Measurements from ENCODE around the gene FLT4. TPM values are rescaled to one million over a fixed set of nuclear protein-coding genes. Genes with fewer than 3 reads are reported as not detected.
A peak's percentile ranks its signal among the peaks of the same experiment; 100 is the strongest.
"Not testable (repeated sequence)": the region's sequence is repeated elsewhere in the genome, so short reads cannot be mapped to it uniquely, and the experiment has no call there.

FLT4 gene
- total and polyA plus RNA-seq, 4 donors: 3.9 to 10.1 (median 8.0) TPM

DNA sequence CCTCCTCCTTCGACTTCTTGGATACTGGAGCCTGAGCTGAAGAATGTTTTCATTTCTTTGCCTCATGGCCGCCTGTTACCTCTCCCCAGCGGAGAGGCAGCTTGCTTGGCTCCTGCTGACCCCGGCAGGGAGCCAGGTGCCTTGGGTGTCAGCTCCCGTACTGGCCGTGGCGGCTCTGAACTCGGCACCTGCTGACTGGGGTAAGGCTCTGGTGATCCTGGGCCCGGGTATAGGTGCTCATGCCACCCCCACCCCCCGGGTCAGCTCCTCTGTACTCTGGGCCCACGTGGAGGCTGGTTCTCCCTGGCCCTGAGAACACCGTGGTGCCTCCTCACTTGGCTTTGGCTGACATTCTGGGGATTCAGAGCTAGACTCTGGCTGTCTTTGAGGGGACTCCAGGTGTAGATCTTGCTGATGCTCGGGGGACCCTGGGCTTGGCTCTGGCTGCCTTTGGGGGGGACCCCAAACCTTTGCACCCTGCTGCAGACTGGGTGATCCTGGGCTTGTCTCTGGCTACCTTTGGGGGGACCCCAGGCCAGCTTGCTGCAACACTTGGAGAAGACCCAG lies 22.6 kb upstream of the FLT4 start:
- Histone ChIP-seq H3K27me3 (ENCODE audit: control insufficient read depth, insufficient read depth, low read length) (peaks cover 11% of the 10 kb centered on the region), H3K4me1 (ENCODE audit: control insufficient read depth, insufficient read depth, low read length) (peaks cover 22% of the 10 kb centered on the region)
- not testable (repeated sequence) for H3K36me3 ChIP-seq (ENCODE audit: control insufficient read depth, insufficient read depth, low read length); H3K4me3 ChIP-seq (ENCODE audit: low read depth, low read length); H3K9me3 ChIP-seq (ENCODE audit: control insufficient read depth, insufficient read depth, low read length); H3K27ac ChIP-seq (ENCODE audit: low read depth, low read length); DNase-seq (ENCODE audit: low read depth in 4 of 6, low spot score in 6 of 6)
- WGBS (ENCODE audit: insufficient coverage): 88% methylated on average over 8 of the region's 13 CpGs

DNA sequence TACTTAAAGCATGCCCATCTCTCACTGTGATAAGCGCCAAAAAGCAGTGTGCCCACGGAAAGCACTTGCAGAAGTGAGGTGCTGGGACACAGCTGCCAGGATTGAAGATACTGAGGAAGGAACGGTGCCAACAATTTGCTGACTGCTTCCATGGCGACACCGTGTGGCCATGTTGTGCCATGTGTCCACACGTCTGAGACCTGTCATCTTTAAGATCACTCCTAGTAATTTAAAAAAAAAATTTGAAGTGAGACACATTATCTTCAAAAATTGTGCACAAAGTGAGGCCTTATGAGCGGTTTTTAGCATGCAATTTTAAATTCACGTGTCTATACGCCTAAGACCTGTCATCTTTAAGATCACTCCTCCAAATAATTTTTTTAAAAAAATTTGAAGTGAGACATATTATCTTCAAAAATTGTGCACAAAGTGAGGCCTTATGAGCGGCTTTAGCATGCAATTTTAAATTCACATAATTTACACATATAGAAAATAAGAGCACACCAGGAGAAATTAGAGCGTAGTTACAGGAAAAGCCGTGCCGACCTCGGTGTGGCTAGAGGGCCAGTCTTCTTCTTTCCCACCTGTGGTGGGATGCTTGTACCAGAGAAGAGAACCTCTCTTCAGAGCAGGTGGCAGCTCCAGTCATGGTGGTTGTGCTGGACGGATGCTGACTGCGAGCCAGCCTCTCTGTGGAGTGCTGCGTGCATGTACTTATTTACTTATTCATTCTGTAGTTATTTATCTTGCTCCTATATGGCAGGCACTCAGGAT lies 21.4 kb upstream of the FLT4 start:
- Histone ChIP-seq H3K4me3 (ENCODE audit: low read depth, low read length) (no peak overlapping the region), H3K9me3 (ENCODE audit: control insufficient read depth, insufficient read depth, low read length) (peaks cover 2% of the 10 kb centered on the region), H3K4me1 (ENCODE audit: control insufficient read depth, insufficient read depth, low read length) (peaks cover 22% of the 10 kb centered on the region), H3K36me3 (ENCODE audit: control insufficient read depth, insufficient read depth, low read length) (no peaks in the 10 kb centered on the region), H3K27me3 (ENCODE audit: control insufficient read depth, insufficient read depth, low read length) (peaks cover 11% of the 10 kb centered on the region), H3K27ac (ENCODE audit: low read depth, low read length) (no peak overlapping the region)
- peak; percentile 26 to 94 (median 64) for DNase-seq (ENCODE audit: low read depth in 4 of 6, low spot score in 6 of 6)
- 56% methylated on average over 8 of the region's 17 CpGs for WGBS (ENCODE audit: insufficient coverage)

DNA sequence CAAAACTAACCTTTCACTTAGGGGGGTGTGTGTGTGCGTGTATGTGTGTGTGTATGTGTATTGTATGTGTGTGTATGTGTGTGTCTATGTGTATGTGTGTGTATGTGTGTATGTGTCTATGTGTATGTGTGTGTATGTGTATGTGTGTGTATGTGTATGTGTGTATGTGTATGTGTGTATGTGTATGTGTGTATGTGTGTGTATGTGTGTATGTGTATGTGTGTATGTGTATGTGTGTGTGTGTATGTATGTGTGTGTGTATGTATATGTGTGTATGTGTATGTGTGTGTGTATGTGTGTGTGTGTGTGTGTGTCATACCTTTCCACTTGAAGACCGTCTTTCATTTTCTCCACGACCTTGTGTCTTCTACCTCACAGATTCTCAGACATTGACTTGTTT lies 20.8 kb upstream of the FLT4 start:
- WGBS (ENCODE audit: insufficient coverage): 100% methylated on average over 1 of the region's 3 CpGs
- H3K9me3 ChIP-seq (ENCODE audit: control insufficient read depth, insufficient read depth, low read length): peaks cover 2% of the 10 kb centered on the region
- DNase-seq (ENCODE audit: low read depth in 4 of 6, low spot score in 6 of 6): no peak
- no peaks in the 10 kb centered on the region for H3K36me3 ChIP-seq (ENCODE audit: control insufficient read depth, insufficient read depth, low read length)
- H3K4me1 ChIP-seq (ENCODE audit: control insufficient read depth, insufficient read depth, low read length): peaks cover 22% of the 10 kb centered on the region
- H3K27me3 ChIP-seq (ENCODE audit: control insufficient read depth, insufficient read depth, low read length): peaks cover 11% of the 10 kb centered on the region
- no peak overlapping the region for H3K27ac ChIP-seq (ENCODE audit: low read depth, low read length)
- no peak overlapping the region for H3K4me3 ChIP-seq (ENCODE audit: low read depth, low read length)

DNA sequence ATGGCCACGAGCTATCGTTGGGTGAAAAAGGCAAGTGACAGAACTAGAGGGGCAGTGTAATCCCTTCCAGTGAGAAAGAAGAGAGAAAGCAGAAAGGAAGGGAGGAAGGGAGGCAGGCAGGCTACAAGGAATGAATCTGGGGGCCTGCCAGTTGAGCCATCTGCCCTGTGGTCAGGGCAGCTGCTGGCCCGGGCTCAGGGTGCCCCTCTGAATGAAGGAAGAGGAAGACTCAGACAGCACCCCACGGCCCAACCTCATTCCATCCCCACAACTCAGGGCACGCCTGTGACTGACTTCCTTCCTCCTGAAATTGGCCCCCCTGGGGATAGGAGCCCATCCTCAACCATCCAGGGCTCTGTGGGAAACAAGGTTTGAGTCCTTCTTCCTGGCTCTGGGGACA lies 20.3 kb upstream of the FLT4 start:
- H3K9me3 ChIP-seq (ENCODE audit: control insufficient read depth, insufficient read depth, low read length): peaks cover 2% of the 10 kb centered on the region
- H3K27ac ChIP-seq (ENCODE audit: low read depth, low read length): no peak overlapping the region
- no peak for DNase-seq (ENCODE audit: low read depth in 4 of 6, low spot score in 6 of 6)
- H3K4me1 ChIP-seq (ENCODE audit: control insufficient read depth, insufficient read depth, low read length): peaks cover 22% of the 10 kb centered on the region
- WGBS (ENCODE audit: insufficient coverage): 63% methylated on average over 5 of the region's 5 CpGs
- no peaks in the 10 kb centered on the region for H3K36me3 ChIP-seq (ENCODE audit: control insufficient read depth, insufficient read depth, low read length)
- peaks cover 8% of the 10 kb centered on the region for H3K27me3 ChIP-seq (ENCODE audit: control insufficient read depth, insufficient read depth, low read length)
- H3K4me3 ChIP-seq (ENCODE audit: low read depth, low read length): no peak overlapping the region

DNA sequence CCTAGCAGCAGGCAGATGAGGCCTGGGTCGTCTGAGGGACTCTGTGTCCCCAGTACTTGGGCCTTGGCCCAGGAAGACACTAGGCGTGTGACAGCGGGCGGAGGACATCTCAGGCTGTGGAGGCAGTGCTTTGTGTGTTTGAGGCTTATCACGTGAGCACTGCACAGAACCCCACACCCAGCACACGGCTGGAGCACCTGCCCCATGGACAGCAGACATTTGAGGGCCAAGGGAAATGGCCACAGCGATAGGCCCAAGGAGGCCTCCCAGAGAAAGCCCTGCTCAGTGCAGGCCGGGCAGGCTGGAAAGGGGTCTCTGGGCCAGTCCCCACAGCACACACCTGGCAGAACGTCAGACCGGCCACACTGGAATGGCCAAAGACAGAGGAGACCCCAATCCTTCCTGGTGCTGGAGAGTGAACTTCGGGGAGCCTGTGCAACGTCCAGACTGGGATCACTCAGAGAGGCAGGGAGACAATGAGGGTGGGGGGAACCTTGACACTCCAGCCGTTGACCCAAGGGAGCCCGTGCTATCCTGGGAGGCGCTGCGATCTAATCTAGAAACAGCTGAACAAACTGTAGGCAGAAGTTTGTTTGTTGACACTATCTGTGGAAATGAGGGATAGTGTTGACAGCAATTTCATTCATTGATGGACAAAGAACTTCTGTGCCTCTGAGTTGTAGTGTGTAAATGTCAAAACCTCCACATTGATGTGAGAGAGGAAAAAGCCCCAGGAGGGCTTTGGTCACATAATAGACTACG lies 19.6 kb upstream of the FLT4 start:
- peaks cover 8% of the 10 kb centered on the region for H3K27me3 ChIP-seq (ENCODE audit: control insufficient read depth, insufficient read depth, low read length)
- no peak overlapping the region for H3K4me3 ChIP-seq (ENCODE audit: low read depth, low read length)
- no peaks in the 10 kb centered on the region for H3K36me3 ChIP-seq (ENCODE audit: control insufficient read depth, insufficient read depth, low read length)
- peaks cover 2% of the 10 kb centered on the region for H3K9me3 ChIP-seq (ENCODE audit: control insufficient read depth, insufficient read depth, low read length)
- no peak for DNase-seq (ENCODE audit: low read depth in 4 of 6, low spot score in 6 of 6)
- no peak overlapping the region for H3K27ac ChIP-seq (ENCODE audit: low read depth, low read length)
- peaks cover 19% of the 10 kb centered on the region for H3K4me1 ChIP-seq (ENCODE audit: control insufficient read depth, insufficient read depth, low read length)
- WGBS (ENCODE audit: insufficient coverage): 75% methylated on average over 17 of the region's 17 CpGs

DNA sequence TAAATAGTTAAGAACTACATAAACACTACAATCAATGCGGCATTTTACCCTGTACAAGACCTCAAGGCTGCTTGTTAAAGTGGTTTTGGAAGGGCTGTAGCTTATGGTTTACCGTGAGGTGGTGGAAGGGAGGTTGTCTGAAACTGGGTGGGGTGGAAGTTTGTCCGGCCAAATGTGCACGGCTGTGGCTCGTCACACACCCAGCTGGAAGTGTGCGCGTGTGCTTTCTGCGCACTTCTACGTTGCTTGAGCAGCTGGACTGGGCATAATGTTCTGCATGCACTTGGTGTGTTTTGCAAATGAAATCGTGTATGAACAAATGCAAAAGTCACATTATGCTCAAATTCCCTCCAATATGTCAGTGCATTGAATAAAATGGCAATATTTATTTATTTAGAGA lies 17.4 kb upstream of the FLT4 start:
- 84% methylated on average over 4 of the region's 10 CpGs for WGBS (ENCODE audit: insufficient coverage)
- Histone ChIP-seq H3K9me3 (ENCODE audit: control insufficient read depth, insufficient read depth, low read length) (peaks cover 2% of the 10 kb centered on the region), H3K36me3 (ENCODE audit: control insufficient read depth, insufficient read depth, low read length) (no peaks in the 10 kb centered on the region), H3K4me1 (ENCODE audit: control insufficient read depth, insufficient read depth, low read length) (peaks cover 12% of the 10 kb centered on the region), H3K4me3 (ENCODE audit: low read depth, low read length) (no peak overlapping the region), H3K27ac (ENCODE audit: low read depth, low read length) (no peak overlapping the region), H3K27me3 (ENCODE audit: control insufficient read depth, insufficient read depth, low read length) (no peaks in the 10 kb centered on the region)
- DNase-seq (ENCODE audit: low read depth in 4 of 6, low spot score in 6 of 6): no peak

DNA sequence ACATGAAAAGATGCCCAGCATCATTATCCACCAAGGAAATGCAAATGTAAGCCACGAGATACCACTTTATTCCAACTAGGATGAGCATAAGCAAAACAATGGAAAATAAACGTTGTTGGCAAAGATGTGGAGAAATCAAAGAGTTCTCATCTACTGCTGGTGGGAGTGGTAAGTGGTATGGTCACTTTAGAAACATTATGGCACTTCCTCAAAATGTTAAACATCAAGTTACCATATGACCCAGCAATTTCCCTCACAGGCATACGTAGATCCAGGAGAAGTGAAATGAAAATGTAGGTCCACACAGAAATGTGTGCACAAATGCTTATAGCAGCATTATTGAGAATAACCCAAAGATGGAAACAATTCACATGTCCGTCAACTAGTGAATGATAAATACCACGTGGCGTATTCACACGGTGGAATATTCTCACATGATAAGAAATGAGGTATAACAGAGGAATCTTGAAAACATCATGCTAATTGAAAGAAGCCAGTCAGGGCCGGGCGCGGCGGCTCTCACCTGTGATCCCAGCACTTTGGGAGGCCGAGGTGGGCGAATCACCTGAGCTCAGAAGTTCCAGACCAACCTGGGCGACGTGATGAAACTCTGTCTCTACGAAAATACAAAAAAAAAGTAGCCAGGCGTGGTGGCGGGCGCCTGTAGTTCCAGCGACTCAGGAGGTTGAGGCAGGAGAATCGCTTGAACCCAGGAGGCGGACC lies 16.4 kb upstream of the FLT4 start:
- no peak overlapping the region for H3K4me3 ChIP-seq (ENCODE audit: low read depth, low read length)
- H3K36me3 ChIP-seq (ENCODE audit: control insufficient read depth, insufficient read depth, low read length): no peaks in the 10 kb centered on the region
- no peak for DNase-seq (ENCODE audit: low read depth in 4 of 6, low spot score in 6 of 6)
- 92% methylated on average over 19 of the region's 22 CpGs for WGBS (ENCODE audit: insufficient coverage)
- no peaks in the 10 kb centered on the region for H3K27me3 ChIP-seq (ENCODE audit: control insufficient read depth, insufficient read depth, low read length)
- peaks cover 12% of the 10 kb centered on the region for H3K4me1 ChIP-seq (ENCODE audit: control insufficient read depth, insufficient read depth, low read length)
- H3K27ac ChIP-seq (ENCODE audit: low read depth, low read length): no peak overlapping the region
- peaks cover 2% of the 10 kb centered on the region for H3K9me3 ChIP-seq (ENCODE audit: control insufficient read depth, insufficient read depth, low read length)

DNA sequence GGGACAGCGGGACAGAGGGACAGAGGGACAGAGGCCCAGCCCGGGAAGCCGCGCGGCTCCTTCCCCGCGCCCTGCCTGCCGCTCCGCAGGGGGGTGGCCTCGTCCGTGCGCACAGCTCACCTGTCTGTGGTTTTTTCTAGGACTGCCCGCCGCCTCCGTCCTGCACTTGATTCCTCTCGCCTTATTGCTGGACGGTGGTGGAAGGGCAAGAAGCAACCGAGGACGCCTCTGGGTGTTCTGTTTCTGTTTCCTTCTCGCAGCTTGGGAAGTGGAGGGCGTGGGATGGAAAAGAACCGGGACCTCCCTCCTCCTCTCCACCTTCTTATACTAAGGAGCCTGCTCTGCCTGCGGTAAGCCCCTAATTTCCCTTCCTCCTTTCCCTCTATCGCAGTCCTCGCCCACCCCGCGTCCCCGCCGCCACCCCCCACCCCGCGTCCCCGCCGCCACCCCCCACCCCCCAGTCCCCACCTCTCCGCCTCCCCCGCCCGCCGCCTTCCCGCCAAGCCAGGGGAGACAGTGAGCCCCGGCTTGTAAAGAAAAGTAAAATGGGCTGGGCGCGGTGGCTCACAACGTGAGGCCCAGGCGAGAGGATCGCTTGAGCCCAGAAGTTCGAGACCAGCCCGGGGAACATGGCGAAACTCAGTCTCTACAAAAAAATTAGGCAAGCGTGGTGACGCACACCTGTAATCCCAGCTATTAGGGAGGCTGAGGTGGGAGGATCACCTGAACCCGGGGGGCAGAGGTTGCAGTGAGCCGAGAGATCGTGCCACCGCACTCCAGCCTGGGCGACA lies 9.6 kb upstream of the FLT4 start:
- no peaks in the 10 kb centered on the region for H3K4me1 ChIP-seq (ENCODE audit: control insufficient read depth, insufficient read depth, low read length)
- H3K27me3 ChIP-seq (ENCODE audit: control insufficient read depth, insufficient read depth, low read length): peaks cover 16% of the 10 kb centered on the region
- WGBS (ENCODE audit: insufficient coverage): 30% methylated on average over 28 of the region's 54 CpGs
- H3K9me3 ChIP-seq (ENCODE audit: control insufficient read depth, insufficient read depth, low read length): no peaks in the 10 kb centered on the region
- DNase-seq (ENCODE audit: low read depth in 4 of 6, low spot score in 6 of 6): no peak
- H3K4me3 ChIP-seq (ENCODE audit: low read depth, low read length): no peak overlapping the region
- H3K27ac ChIP-seq (ENCODE audit: low read depth, low read length): no peak overlapping the region
- no peaks in the 10 kb centered on the region for H3K36me3 ChIP-seq (ENCODE audit: control insufficient read depth, insufficient read depth, low read length)

DNA sequence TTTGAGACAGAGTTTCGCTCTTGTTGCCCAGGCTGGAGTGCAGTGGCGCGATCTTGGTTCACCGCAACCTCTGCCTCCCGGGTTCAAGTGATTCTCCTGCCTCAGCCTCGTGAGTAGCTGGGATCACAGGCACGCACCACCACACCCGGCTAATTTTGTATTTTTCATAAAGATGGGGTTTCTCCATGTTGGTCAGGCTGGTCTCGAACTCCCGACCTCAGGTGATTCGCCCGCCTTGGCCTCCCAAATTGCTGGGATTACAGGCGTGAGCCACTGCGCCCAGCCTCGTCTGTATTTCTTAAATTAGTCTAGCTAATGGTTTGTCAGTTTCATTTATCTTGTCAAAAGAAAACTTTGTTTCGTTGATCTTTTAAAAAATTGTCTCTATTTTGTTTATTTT lies 5.8 kb upstream of the FLT4 start:
- peaks cover 37% of the 10 kb centered on the region for H3K27me3 ChIP-seq (ENCODE audit: control insufficient read depth, insufficient read depth, low read length)
- 100% methylated on average over 4 of the region's 16 CpGs for WGBS (ENCODE audit: insufficient coverage)
- H3K4me3 ChIP-seq (ENCODE audit: low read depth, low read length); H3K4me1 ChIP-seq (ENCODE audit: control insufficient read depth, insufficient read depth, low read length); DNase-seq (ENCODE audit: low read depth in 4 of 6, low spot score in 6 of 6); H3K36me3 ChIP-seq (ENCODE audit: control insufficient read depth, insufficient read depth, low read length); H3K9me3 ChIP-seq (ENCODE audit: control insufficient read depth, insufficient read depth, low read length); H3K27ac ChIP-seq (ENCODE audit: low read depth, low read length): not testable (repeated sequence)

All from spinal cord (tissue), 10 donors.